NCI-H1417 (cell line): ENCODE data around the gene PFDN1.
"Not testable (repeated sequence)": the region's sequence is repeated elsewhere in the genome, so short reads cannot be mapped to it uniquely, and the experiment has no call there.

Experiments used
- DNase-seq, 3 experiments: peaks; one replicate each; lab custom pipeline; 2025; lab: John Stamatoyannopoulos, UW

PFDN1 gene

GRCh38 chr5:140213370-140213983 lies 89.4 kb downstream of the PFDN1 start:
- DNase-seq, result no peak

- DNase-seq, result no peak
Measured at GRCh38 chr5:140208065-140208464, 94.8 kb downstream of the PFDN1 start.

GRCh38 chr5:140207250-140207964 lies 95.5 kb downstream of the PFDN1 start:
- DNase-seq, result no peak

GRCh38 chr5:140205952-140206351 lies 96.9 kb downstream of the PFDN1 start:
- no peak for DNase-seq

GRCh38 chr5:140205216-140205615 lies 97.7 kb downstream of the PFDN1 start:
- DNase-seq, result no peak

- no peak for DNase-seq
Measured at GRCh38 chr5:140202610-140203009, 100.3 kb downstream of the PFDN1 start.

- DNase-seq, result no peak
Measured at GRCh38 chr5:140202078-140202477, 100.8 kb downstream of the PFDN1 start.

GRCh38 chr5:140198915-140199314 lies 104.0 kb downstream of the PFDN1 start:
- not testable (repeated sequence) for DNase-seq

- DNase-seq, result no peak
Measured at GRCh38 chr5:140197023-140197422, 105.9 kb downstream of the PFDN1 start.

GRCh38 chr5:140196115-140196814 lies 106.6 kb downstream of the PFDN1 start:
- no peak for DNase-seq
